ENCODE data around the gene ZNF331.

ZNF331 gene

DNA sequence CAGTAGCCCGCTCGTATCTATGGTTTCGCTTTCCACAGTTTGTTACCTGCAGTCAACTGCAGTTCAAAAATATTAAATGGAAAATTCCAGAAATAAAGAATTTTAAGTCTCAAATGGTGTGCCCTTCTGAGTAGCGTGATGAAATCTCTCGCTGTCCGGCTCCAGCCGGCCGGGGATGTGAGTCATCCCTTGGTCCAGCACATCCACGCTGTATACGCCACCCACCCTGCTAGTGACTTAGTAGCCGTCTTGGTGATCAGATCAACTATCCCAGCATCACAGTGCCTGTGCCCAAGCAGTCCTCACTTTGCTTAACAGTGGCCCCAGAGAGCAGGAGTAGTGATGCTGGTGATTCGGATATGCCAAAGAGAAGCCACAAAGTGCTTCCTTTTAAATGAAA, 40.0 kb downstream of the ZNF331 start:
- no peak for DNase-seq (ENCODE audit: low read depth in 1 of 2, low spot score in 1 of 2)
- H3K4me3 ChIP-seq (replicated peaks; ENCODE audit: insufficient read depth, low read length) = no peak overlapping the region
- no peak overlapping the region for H3K27ac ChIP-seq (replicated peaks)
- TF ChIP-seq POLR2AphosphoS5 (IDR thresholded peaks at IDR 0.05; ENCODE audit: low read depth) (no peak), GABPA (IDR thresholded peaks at IDR 0.05; ENCODE audit: low read depth) (no peak), SPI1 (IDR thresholded peaks at IDR 0.05; ENCODE audit: borderline replicate concordance, low read depth) (no peak)
- TF ChIP-seq, protein P1, sequence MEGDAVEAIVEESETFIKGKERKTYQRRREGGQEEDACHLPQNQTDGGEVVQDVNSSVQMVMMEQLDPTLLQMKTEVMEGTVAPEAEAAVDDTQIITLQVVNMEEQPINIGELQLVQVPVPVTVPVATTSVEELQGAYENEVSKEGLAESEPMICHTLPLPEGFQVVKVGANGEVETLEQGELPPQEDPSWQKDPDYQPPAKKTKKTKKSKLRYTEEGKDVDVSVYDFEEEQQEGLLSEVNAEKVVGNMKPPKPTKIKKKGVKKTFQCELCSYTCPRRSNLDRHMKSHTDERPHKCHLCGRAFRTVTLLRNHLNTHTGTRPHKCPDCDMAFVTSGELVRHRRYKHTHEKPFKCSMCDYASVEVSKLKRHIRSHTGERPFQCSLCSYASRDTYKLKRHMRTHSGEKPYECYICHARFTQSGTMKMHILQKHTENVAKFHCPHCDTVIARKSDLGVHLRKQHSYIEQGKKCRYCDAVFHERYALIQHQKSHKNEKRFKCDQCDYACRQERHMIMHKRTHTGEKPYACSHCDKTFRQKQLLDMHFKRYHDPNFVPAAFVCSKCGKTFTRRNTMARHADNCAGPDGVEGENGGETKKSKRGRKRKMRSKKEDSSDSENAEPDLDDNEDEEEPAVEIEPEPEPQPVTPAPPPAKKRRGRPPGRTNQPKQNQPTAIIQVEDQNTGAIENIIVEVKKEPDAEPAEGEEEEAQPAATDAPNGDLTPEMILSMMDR (IDR thresholded peaks at IDR 0.05; ENCODE audit: insufficient read depth, low read length) = no peak
- TF ChIP-seq, protein P2, sequence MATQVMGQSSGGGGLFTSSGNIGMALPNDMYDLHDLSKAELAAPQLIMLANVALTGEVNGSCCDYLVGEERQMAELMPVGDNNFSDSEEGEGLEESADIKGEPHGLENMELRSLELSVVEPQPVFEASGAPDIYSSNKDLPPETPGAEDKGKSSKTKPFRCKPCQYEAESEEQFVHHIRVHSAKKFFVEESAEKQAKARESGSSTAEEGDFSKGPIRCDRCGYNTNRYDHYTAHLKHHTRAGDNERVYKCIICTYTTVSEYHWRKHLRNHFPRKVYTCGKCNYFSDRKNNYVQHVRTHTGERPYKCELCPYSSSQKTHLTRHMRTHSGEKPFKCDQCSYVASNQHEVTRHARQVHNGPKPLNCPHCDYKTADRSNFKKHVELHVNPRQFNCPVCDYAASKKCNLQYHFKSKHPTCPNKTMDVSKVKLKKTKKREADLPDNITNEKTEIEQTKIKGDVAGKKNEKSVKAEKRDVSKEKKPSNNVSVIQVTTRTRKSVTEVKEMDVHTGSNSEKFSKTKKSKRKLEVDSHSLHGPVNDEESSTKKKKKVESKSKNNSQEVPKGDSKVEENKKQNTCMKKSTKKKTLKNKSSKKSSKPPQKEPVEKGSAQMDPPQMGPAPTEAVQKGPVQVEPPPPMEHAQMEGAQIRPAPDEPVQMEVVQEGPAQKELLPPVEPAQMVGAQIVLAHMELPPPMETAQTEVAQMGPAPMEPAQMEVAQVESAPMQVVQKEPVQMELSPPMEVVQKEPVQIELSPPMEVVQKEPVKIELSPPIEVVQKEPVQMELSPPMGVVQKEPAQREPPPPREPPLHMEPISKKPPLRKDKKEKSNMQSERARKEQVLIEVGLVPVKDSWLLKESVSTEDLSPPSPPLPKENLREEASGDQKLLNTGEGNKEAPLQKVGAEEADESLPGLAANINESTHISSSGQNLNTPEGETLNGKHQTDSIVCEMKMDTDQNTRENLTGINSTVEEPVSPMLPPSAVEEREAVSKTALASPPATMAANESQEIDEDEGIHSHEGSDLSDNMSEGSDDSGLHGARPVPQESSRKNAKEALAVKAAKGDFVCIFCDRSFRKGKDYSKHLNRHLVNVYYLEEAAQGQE (IDR thresholded peaks at IDR 0.05; ENCODE audit: insufficient replicate concordance, low read depth) = no peak
- H3K27me3 ChIP-seq (ENCODE audit: insufficient read depth, poor library complexity, severe bottlenecking) = no peaks in the 10 kb centered on the region

DNA sequence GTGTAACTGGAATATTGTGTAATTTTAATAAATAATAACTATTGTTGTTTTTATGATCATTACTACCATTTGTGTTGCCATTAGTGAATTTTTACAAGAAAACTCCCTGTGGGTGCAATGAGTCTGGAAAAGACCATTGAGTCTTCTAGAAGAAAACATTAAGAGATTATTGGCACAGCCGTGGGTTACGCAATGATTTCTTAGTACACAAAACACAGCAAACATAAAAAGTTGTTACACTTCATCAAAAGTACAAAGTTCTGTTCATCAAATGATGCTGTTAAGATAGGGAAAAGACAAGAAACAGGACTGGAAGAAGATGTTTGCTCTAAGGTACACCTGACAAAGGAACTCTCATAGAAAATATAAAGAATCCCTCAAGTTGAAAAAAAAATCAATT, 41.6 kb downstream of the ZNF331 start:
- TF ChIP-seq POLR2AphosphoS5 (IDR thresholded peaks at IDR 0.05; ENCODE audit: low read depth) (no peak), SPI1 (IDR thresholded peaks at IDR 0.05; ENCODE audit: borderline replicate concordance, low read depth) (no peak), GABPA (IDR thresholded peaks at IDR 0.05; ENCODE audit: low read depth) (no peak)
- TF ChIP-seq, protein P1 (IDR thresholded peaks at IDR 0.05; ENCODE audit: insufficient read depth, low read length) = no peak
- TF ChIP-seq, protein P2 (IDR thresholded peaks at IDR 0.05; ENCODE audit: insufficient replicate concordance, low read depth) = no peak
- Histone ChIP-seq H3K27ac (replicated peaks) (no peak overlapping the region), H3K4me3 (replicated peaks; ENCODE audit: insufficient read depth, low read length) (no peak overlapping the region), H3K27me3 (ENCODE audit: insufficient read depth, poor library complexity, severe bottlenecking) (no peaks in the 10 kb centered on the region)
- DNase-seq (ENCODE audit: low read depth in 1 of 2, low spot score in 1 of 2) = no peak

DNA sequence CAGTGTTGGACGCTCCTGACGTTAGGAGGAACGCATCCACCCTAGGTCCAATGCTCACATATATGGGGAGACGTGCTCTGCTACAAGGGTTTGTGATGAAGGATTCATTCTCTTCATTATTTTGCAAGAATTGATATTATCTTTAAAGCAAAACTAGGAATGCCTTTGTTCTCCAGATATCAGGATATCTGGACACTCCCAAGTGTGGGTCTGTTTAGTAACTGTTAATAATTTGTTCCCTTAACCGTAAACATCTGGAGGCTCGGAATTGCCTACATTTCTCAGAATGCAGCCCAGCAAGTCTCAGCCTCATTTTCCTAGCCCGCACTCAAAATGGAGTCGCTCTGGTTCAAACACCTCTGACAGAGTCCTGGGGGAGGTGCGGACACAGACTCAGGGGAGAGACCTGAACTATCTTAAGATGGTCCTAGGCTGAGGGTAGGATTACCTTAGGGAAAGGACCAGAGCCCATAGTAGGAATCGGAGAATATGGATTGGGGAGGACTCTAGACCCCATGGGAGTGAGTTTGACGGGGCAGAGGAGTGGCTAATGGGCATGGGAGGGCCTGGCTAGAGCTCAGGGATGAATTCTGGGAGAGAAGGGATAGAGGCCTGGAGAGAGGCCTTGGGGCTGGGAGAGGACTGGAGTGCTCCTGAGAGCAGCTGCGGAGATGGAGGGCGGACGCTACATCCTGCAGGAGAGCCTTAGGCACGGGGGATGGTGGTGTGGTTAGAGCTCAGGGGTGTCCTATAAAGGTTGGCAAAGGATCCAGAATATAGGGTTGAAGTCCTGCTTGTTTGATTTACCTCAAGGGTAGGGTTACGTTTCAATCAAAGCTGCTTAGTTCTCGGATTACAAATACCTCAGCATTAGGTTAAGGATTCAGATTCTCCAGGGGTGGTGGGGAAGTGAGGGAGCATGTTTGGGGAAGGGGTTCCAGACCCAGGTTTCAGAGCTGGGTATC, 43.2 kb downstream of the ZNF331 start:
- H3K27me3 ChIP-seq (ENCODE audit: insufficient read depth, poor library complexity, severe bottlenecking) = no peaks in the 10 kb centered on the region
- H3K4me3 ChIP-seq (replicated peaks; ENCODE audit: insufficient read depth, low read length) = no peak overlapping the region
- DNase-seq (ENCODE audit: low read depth in 1 of 2, low spot score in 1 of 2) = no peak
- TF ChIP-seq, protein P1 (IDR thresholded peaks at IDR 0.05; ENCODE audit: insufficient read depth, low read length) = no peak
- TF ChIP-seq, protein P2 (IDR thresholded peaks at IDR 0.05; ENCODE audit: insufficient replicate concordance, low read depth) = no peak
- TF ChIP-seq GABPA (IDR thresholded peaks at IDR 0.05; ENCODE audit: low read depth) (no peak), SPI1 (IDR thresholded peaks at IDR 0.05; ENCODE audit: borderline replicate concordance, low read depth) (no peak), POLR2AphosphoS5 (IDR thresholded peaks at IDR 0.05; ENCODE audit: low read depth) (no peak)
- H3K27ac ChIP-seq (replicated peaks) = no peak overlapping the region

Data from HL-60 (cell line).